ENCODE data around the gene OR1S1.

The OR1S1 gene

GRCh38 chr11:58204042-58204441, 8.5 kb upstream of the OR1S1 start, which contains the start of gene OR1S2:
OR1S2 (minus strand) TSS chr11:58204142; CDS start chr11:58204142, 0 bp downstream.
- no peaks in the 10 kb centered on the region for H3K4me1 ChIP-seq (ENCODE audit: control insufficient read depth, insufficient read depth, low read length)
- H3K9ac ChIP-seq (ENCODE audit: low read length), result no peak within 1 kb of the TSS
- no peak within 1 kb of the TSS for H3K27ac ChIP-seq (ENCODE audit: low read depth, low read length)
- no peaks in the 10 kb centered on the region for H3K36me3 ChIP-seq (ENCODE audit: control insufficient read depth, insufficient read depth, low read length)
- H3K27me3 ChIP-seq (ENCODE audit: control insufficient read depth, insufficient read depth, low read length), result no peaks in the 10 kb centered on the region
- no peak within 1 kb of the TSS for H3K4me3 ChIP-seq (ENCODE audit: low read length)

- Histone ChIP-seq H3K27ac (ENCODE audit: low read depth, low read length) (no peak overlapping the region), H3K27me3 (ENCODE audit: control insufficient read depth, insufficient read depth, low read length) (no peaks in the 10 kb centered on the region), H3K4me3 (ENCODE audit: low read length) (no peak overlapping the region), H3K4me1 (ENCODE audit: control insufficient read depth, insufficient read depth, low read length) (no peaks in the 10 kb centered on the region), H3K9ac (ENCODE audit: low read length) (no peak overlapping the region), H3K36me3 (ENCODE audit: control insufficient read depth, insufficient read depth, low read length) (no peaks in the 10 kb centered on the region)
Observed at GRCh38 chr11:58216476-58216875, 4.0 kb downstream of the OR1S1 start.

- H3K4me1 ChIP-seq (ENCODE audit: control insufficient read depth, insufficient read depth, low read length), result no peaks in the 10 kb centered on the region
- H3K36me3 ChIP-seq (ENCODE audit: control insufficient read depth, insufficient read depth, low read length), result no peaks in the 10 kb centered on the region
- no peak overlapping the region for H3K9ac ChIP-seq (ENCODE audit: low read length)
- no peak overlapping the region for H3K4me3 ChIP-seq (ENCODE audit: low read length)
- no peak overlapping the region for H3K27ac ChIP-seq (ENCODE audit: low read depth, low read length)
- H3K27me3 ChIP-seq (ENCODE audit: control insufficient read depth, insufficient read depth, low read length), result no peaks in the 10 kb centered on the region
Observed at GRCh38 chr11:58222721-58223120, 10.2 kb downstream of the OR1S1 start.

GRCh38 chr11:58227956-58228615, 15.6 kb downstream of the OR1S1 start:
- no peak overlapping the region for H3K27ac ChIP-seq (ENCODE audit: low read depth, low read length)
- H3K4me3 ChIP-seq (ENCODE audit: low read length), result no peak overlapping the region
- H3K9ac ChIP-seq (ENCODE audit: low read length), result no peak overlapping the region
- no peaks in the 10 kb centered on the region for H3K27me3 ChIP-seq (ENCODE audit: control insufficient read depth, insufficient read depth, low read length)
- H3K4me1 ChIP-seq (ENCODE audit: control insufficient read depth, insufficient read depth, low read length), result no peaks in the 10 kb centered on the region
- no peaks in the 10 kb centered on the region for H3K36me3 ChIP-seq (ENCODE audit: control insufficient read depth, insufficient read depth, low read length)

GRCh38 chr11:58243954-58244353, 31.4 kb downstream of the OR1S1 start:
- H3K9ac ChIP-seq (ENCODE audit: low read length), result no peak overlapping the region
- H3K36me3 ChIP-seq (ENCODE audit: control insufficient read depth, insufficient read depth, low read length), result no peaks in the 10 kb centered on the region
- no peak overlapping the region for H3K27ac ChIP-seq (ENCODE audit: low read depth, low read length)
- H3K4me3 ChIP-seq (ENCODE audit: low read length), result no peak overlapping the region
- no peaks in the 10 kb centered on the region for H3K4me1 ChIP-seq (ENCODE audit: control insufficient read depth, insufficient read depth, low read length)
- H3K27me3 ChIP-seq (ENCODE audit: control insufficient read depth, insufficient read depth, low read length), result no peaks in the 10 kb centered on the region

GRCh38 chr11:58254936-58255335, 42.4 kb downstream of the OR1S1 start:
- Histone ChIP-seq H3K27ac (ENCODE audit: low read depth, low read length) (no peak overlapping the region), H3K4me1 (ENCODE audit: control insufficient read depth, insufficient read depth, low read length) (no peaks in the 10 kb centered on the region), H3K9ac (ENCODE audit: low read length) (no peak overlapping the region), H3K36me3 (ENCODE audit: control insufficient read depth, insufficient read depth, low read length) (no peaks in the 10 kb centered on the region), H3K4me3 (ENCODE audit: low read length) (no peak overlapping the region), H3K27me3 (ENCODE audit: control insufficient read depth, insufficient read depth, low read length) (no peaks in the 10 kb centered on the region)

- Histone ChIP-seq H3K4me3 (ENCODE audit: low read length) (no peak overlapping the region), H3K4me1 (ENCODE audit: control insufficient read depth, insufficient read depth, low read length) (no peaks in the 10 kb centered on the region), H3K9ac (ENCODE audit: low read length) (no peak overlapping the region), H3K36me3 (ENCODE audit: control insufficient read depth, insufficient read depth, low read length) (no peaks in the 10 kb centered on the region), H3K27me3 (ENCODE audit: control insufficient read depth, insufficient read depth, low read length) (no peaks in the 10 kb centered on the region), H3K27ac (ENCODE audit: low read depth, low read length) (no peak overlapping the region)
Observed at GRCh38 chr11:58259983-58260382, 47.5 kb downstream of the OR1S1 start.

Data from rectal smooth muscle tissue (tissue), 1 donor.